Motor neuron (in vitro differentiated cells): ENCODE results near the gene DEPDC5. TPM values are rescaled to one million over a fixed set of nuclear protein-coding genes. Genes with fewer than 3 reads are reported as not detected.
"Not testable (repeated sequence)": the region's sequence is repeated elsewhere in the genome, so short reads cannot be mapped to it uniquely, and the experiment has no call there.

Source experiments
- ATAC-seq, 8 experiments: fragments of 200-7000 bp; cut with Tn5 transposase; replicated peaks in 6 of 8; 2 replicates each; pipeline ENCODE4 v1.8.0; 2021; ENCODE audit warnings: mild to moderate bottlenecking in 8 of 8, moderate library complexity in 8 of 8
- H3K27ac ChIP-seq, 2 donors: fragments of 250-450 bp; sonication (Bioruptor Pico); 2 replicates each; pipeline ENCODE4 v1.9.0; 2021; ENCODE audit warnings: antibody characterized with exemption in 2 of 2, mild to moderate bottlenecking in 2 of 2, moderate library complexity in 1 of 2
- H3K4me1 ChIP-seq, 2 donors: fragments of 250-450 bp; sonication (Bioruptor Pico); replicated peaks in 1 of 2; 2 replicates each; pipeline ENCODE4 v1.6.1; 2021; ENCODE audit warnings: antibody characterized with exemption in 2 of 2, mild to moderate bottlenecking in 2 of 2, moderate library complexity in 1 of 2
- H3K4me3 ChIP-seq, 5 donors: fragments of 250-450 bp; sonication (Bioruptor Pico); 2 replicates each; pipeline ENCODE4 v1.9.0; 2021; ENCODE audit warnings: antibody characterized with exemption in 5 of 5, mild to moderate bottlenecking in 5 of 5, moderate library complexity in 4 of 5
- WGBS, 10 experiments: fragments of 450-650 bp; shearing (Covaris generic); methylation state at CpG; one replicate each; pipeline ENCODE4 v1.0.0; 2022; 5-methylcytosine and 5-hydroxymethylcytosine counted together
- in situ Hi-C, 9 experiments: fragments of 400-800 bp; cut with MboI; loops; one replicate each; pipeline ENCODE4 v1.15.0; 2021; ENCODE audit warnings: low sequenced_read_pairs in 9 of 9, low pct_unique_long_range_greater_than_20kb in 2 of 9; ENCODE audit not compliant: unreplicated experiment in 9 of 9
- total RNA-seq, 8 experiments: library from RNA; unstranded; fragments of 300-600 nt; gene quantifications; 2 replicates each; pipeline versions ENCODE4 v1.2.3 to v1.2.4, GENCODE V29; 2022

The DEPDC5 gene
- total RNA-seq, 8 experiments from 2014 or later = 10.4 to 35.6 (median 14.6) TPM

DNA sequence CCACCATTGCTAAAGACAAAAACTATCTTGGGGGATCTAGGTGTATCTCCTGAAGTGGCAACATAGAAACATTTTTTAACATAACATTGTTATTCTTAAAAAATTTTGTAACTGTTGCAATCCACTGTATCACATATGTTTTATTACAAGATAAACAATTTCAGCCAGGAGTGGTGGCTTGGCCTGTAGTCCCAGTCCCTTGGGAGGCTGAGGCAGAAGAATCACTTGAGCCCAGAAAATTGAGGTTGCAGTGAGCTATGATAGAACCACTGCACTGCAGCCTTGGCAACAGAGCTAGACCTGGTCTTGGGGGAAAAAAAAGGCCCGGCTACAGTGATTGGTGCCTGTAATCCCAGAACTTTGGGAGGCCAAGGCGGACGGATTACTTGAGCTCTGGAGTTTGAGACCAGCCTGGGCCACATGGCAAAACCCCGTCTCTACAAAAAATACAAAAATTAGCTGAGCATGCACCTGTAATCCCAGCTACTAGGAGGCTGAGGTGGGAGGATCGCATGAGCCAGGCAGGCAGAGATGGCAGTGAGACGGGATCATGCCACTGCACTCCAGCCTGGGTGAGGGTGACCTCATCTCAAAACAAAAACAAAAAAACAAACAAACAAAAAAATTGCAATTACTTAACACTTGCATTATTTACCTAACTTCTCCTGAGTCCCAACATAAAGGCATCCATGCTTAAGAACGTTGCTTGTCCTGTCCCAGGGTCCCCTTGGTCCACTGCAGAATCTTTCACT is 1.5 kb upstream of the DEPDC5 start:
- peaks cover 22 to 40% of the 10 kb centered on the region in 2 donors for H3K4me1 ChIP-seq
- peak overlapping the region; percentile 88 for H3K27ac ChIP-seq
- peak overlapping the region in 3 of 5 donors; percentile 68 to 89 (median 85) for H3K4me3 ChIP-seq
- 0 to 82% (median 73%) methylated on average over 1 to 6 of the region's 7 CpGs; no CpG with 5 or more reads in 1 of the 10 experiments for WGBS, 10 experiments
- ATAC-seq = no peak
- in situ Hi-C loops = no loop called here

DNA sequence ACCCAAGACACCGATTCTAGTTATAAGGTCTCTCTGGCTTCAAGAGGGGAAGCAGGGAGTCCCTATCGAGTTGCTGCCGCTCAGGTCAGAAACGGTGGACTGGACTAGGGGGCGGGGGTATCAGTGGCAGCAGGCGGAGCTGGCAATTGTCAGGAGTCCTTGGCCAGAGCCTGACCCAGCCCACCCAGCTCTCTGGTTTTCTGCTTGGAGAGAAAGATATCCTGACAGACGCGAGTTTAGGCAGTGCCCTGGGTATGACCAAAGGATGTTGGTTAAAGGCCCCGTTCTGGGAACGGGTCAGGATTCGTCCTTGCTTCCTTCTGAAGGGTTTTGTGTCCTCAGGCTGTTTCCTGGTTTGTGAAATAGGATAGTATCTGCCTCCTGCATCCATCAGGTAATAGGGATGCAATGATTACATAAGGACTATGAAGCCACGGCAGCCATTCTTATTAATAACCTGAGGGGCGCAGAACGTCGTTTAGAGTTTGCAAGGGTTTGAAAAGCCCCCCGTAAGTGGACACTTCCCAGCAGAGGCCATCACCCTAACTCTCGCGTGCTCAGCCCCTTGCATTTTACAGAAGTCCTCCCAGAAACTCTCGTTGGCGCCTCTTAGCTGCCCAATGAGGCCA is 700 bp upstream of the DEPDC5 start:
- Histone ChIP-seq H3K4me3 (peak overlapping the region; percentile 51 to 89 (median 68)), H3K27ac (peak overlapping the region; percentile 88), H3K4me1 (peaks cover 22 to 34% of the 10 kb centered on the region in 2 donors)
- in situ Hi-C loops = no loop called here
- 0 to 5% (median 0%) methylated on average over 1 to 12 of the region's 20 CpGs; no CpG with 5 or more reads in 2 of the 10 experiments for WGBS, 10 experiments
- peak in 7 of 8 experiments; percentile 14 to 42 (median 23) for ATAC-seq

DNA sequence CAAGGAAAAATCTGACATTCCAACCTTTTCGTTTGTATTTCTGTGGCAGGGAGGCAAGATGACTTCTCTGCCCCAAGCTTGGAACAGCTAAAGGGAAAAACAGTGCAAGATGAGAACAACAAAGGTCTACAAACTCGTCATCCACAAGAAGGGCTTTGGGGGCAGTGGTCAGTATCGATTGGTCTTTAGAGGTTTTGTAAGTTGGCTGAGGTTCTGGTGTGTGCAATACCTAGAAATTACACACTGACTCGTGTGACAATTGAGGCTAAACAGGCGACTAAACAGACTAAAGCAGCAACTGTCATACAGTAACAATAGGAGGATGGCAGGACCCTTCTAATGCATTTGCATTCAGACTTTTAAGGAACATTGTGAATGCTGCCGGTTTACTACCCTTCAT is 994 bp downstream of the DEPDC5 start:
- H3K27ac ChIP-seq = no peak overlapping the region
- H3K4me3 ChIP-seq = peak overlapping the region in 3 of 5 donors; percentile 51 to 89 (median 85)
- WGBS, 10 experiments = 0 to 70% (median 26%) methylated on average over 2 to 5 of the region's 6 CpGs
- in situ Hi-C loops = no loop called here
- ATAC-seq = no peak
- H3K4me1 ChIP-seq = peaks cover 22 to 27% of the 10 kb centered on the region in 2 donors

DNA sequence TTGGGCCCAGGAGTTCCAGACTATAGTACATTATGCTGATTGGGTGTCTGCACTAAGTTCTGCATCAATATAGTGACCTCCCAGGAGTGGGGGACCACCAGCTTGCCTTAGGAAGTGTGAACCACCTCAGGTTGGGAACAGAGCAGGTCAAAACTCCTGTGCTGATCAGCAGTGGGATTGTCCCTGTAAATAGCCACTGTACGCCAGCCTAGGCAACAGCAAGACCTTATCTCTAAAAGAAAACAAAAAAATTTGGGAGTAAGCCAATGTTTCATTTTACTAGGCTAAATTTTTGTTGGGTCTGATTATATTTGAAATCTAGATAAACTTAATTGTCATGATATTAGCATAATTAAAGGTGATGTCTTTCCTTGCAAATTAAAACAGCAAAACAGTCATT is 3.4 kb downstream of the DEPDC5 start:
- Histone ChIP-seq H3K4me3 (no peak overlapping the region), H3K4me1 (peaks cover 13 to 20% of the 10 kb centered on the region in 2 donors), H3K27ac (no peak overlapping the region)
- ATAC-seq = no peak
- in situ Hi-C loops = no loop called here
- WGBS, 10 experiments = 100% methylated on average over 1 of the region's 1 CpG; no CpG with 5 or more reads in 5 of the 10 experiments

DNA sequence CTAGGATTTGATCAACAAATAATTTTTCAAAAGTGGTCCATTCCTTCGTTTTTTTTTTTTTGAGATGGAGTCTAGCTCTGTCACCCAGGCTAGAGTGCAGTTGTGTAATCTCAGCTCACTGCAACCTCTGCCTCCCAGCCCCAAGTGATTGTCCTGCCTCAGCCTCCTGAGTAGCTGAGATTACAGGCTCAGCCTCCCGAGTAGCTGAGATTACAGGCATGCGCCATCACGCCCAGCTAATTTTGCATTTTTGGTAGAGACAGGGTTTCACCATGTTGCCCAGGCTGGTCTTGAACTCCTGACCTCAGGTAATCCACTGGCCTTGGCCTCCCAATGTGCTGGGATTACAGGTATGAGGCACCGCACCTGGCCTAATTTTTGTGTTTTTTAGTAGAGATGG is 5.0 kb downstream of the DEPDC5 start:
- ATAC-seq, H3K27ac ChIP-seq, in situ Hi-C loops, H3K4me3 ChIP-seq, H3K4me1 ChIP-seq: not testable (repeated sequence)
- WGBS, 10 experiments = 80 to 100% (median 100%) methylated on average over 2 to 4 of the region's 5 CpGs; no CpG with 5 or more reads in 5 of the 10 experiments

DNA sequence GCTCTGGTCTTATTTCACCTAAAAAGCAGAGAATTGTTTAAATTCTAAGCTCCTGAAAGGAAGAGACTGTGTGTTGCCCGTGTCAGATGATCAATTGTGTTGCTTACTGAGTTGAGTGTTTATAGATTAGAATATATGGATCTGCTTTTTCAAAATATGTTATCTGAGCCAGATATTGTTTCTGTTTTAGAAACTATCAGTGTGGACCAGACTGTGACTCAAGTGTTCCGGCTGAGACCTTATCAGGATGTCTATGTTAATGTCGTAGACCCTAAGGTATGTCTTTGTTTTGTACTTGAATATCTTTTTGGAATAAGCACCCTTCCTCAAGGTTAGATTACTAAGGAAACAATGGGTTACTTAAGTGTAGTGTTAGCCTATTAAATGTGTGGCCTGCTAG is 11.0 kb downstream of the DEPDC5 start:
- in situ Hi-C loops = no loop called here
- H3K4me1 ChIP-seq = no peaks in the 10 kb centered on the region
- ATAC-seq = no peak
- no peak overlapping the region for H3K27ac ChIP-seq
- no peak overlapping the region for H3K4me3 ChIP-seq
- WGBS, 10 experiments = 72 to 100% (median 94%) methylated on average over 1 to 3 of the region's 3 CpGs; no CpG with 5 or more reads in 1 of the 10 experiments

DNA sequence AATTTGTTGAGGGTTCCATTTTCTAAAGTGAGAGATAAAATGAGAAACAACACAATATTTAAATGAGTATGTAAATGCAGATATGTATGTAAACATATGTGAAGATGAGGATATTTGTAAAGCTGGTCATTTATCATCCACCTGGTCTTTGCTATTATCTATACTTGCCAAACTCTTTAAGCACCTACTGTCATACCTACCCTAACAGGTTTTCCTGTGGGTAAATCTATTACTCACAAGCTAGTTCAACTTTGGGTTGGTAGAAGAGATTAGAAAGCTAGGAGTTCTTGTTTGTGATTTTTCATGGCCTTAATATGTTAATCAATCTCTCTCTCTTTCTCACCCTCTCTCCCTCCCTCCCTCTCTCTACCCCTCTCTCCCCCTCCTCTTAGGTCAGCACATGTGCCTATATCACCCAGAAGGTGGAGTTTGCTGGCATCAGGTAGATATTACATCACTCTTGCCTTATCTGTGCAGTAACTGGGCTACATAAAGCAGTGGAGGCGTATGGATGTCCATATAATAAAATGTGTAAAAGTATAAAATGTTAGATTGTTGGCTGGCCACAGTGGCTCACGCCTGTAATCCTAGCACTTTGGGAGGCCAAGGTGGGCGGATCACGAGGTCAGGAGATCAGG is 14.7 kb downstream of the DEPDC5 start:
- in situ Hi-C loops = no loop called here
- Histone ChIP-seq H3K27ac (no peak overlapping the region), H3K4me1 (no peaks in the 10 kb centered on the region), H3K4me3 (no peak overlapping the region)
- WGBS, 10 experiments = 100% methylated on average over 1 to 3 of the region's 4 CpGs; no CpG with 5 or more reads in 6 of the 10 experiments
- ATAC-seq = no peak

DNA sequence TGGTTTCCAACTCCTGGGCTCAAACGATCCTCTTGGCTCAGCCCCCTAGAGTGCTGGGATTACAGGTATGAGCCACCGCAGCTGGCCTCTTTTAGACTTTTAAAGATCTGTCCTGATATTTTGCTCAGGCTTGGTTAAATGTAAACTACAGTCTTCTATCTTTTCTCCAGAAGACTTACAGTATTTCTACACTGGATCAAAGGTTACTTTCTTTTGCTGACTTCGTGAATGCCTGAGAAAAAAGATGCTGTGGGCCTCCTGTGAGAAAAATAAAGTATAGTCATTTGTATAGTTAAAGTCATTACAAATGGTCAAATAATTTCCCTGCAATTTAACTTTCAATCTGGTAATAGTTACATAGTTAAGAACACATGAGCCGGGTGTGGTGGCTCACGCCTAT is 19.6 kb downstream of the DEPDC5 start:
- in situ Hi-C loops = no loop called here

DNA sequence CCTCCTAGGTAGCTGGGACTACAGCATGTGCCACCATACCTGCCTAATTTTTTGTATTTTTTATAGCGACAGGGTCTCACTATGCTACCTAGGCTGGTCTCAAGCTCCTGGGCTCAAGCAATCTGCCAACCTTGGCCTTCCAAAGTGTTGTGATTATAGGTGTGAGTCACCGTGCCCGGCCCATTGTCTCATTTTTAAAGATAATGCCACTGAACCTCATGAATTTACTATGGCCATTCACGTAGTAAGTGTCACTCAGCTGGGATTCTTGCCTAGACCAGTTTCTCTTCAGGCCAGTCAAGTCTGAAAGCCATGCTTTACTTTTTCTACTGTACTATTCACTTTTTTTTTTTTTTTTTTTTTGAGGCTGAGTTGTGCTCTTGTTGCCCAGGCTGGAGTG is 22.4 kb downstream of the DEPDC5 start:
- no peak overlapping the region for H3K27ac ChIP-seq
- in situ Hi-C loops = no loop called here
- H3K4me1 ChIP-seq = no peaks in the 10 kb centered on the region
- ATAC-seq = no peak
- WGBS, 10 experiments = 88 to 100% (median 98%) methylated on average over 1 to 4 of the region's 4 CpGs
- no peak overlapping the region for H3K4me3 ChIP-seq

More for the DNA sequence above, 19.6 kb downstream of the DEPDC5 start:
- no peaks in the 10 kb centered on the region for H3K4me1 ChIP-seq
- no peak for ATAC-seq
- H3K4me3 ChIP-seq = no peak overlapping the region
- WGBS, 10 experiments = 33 to 100% (median 97%) methylated on average over 1 to 5 of the region's 5 CpGs; no CpG with 5 or more reads in 1 of the 10 experiments
- no peak overlapping the region for H3K27ac ChIP-seq

DNA sequence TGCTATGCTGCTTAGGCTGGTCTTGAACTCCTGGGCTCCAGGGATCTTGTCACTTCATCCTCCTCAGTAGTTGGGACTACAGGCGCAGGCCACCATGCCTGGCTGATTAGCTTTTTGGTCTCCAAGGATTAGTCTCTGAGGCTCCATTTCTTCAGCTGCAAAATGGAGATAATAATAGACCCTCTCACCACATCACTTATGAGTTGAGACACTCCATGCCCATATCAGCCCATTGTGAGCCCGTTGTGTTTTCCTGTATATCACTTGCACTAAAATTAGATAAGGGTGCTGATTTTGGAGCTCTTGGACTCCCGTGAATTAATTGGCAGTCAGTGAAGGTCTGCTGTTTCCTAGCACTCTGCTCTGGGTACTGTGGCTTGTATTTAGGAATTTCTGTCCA is 36.0 kb downstream of the DEPDC5 start:
- 80 to 100% (median 92%) methylated on average over 2 to 3 of the region's 3 CpGs; no CpG with 5 or more reads in 3 of the 10 experiments for WGBS, 10 experiments
- no peak for ATAC-seq
- in situ Hi-C loops = no loop called here
- Histone ChIP-seq H3K4me3 (no peak overlapping the region), H3K27ac (no peak overlapping the region), H3K4me1 (no peaks in the 10 kb centered on the region)

DNA sequence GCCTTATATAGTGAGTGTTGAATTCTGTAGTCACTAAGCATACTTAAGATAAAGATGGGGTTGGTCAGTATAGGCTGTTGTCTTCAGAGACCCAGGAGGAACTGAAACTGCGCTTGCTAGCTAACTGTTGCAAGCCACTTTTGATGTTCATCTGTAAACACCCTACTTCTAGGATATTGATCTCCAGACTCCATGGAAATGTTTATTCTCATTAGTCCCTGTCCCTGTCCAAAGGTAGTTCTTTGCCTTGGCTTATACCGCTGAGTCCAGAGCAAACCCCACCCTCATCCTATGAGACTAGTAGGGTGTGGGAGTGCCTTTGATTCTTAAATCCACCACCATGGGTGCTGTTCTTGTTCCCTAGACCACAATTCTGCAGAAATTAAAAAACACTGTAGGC is 36.4 kb downstream of the DEPDC5 start:
- 67 to 100% (median 96%) methylated on average over 1 to 2 of the region's 2 CpGs; no CpG with 5 or more reads in 2 of the 10 experiments for WGBS, 10 experiments
- H3K4me3 ChIP-seq = no peak overlapping the region
- in situ Hi-C loops = no loop called here
- no peak for ATAC-seq
- no peak overlapping the region for H3K27ac ChIP-seq
- H3K4me1 ChIP-seq = no peaks in the 10 kb centered on the region

DNA sequence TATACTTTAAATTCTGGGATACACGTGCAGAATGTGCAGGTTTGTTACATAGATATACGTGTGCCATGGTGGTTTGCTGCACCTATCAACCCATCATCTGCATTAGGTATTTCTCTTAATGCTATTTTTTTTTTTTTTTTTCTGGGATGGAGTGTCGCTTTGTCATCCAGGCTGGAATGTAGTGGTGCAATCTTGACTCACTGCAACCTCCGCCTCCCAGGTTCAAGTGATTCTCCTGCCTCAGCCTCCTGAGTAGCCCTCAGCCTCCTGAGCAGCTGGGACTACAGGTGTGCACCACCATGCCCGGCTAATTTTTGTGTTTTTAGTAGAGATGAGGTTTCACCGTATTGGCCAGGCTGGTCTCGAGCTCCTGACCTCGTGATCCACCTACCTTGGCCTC is 45.5 kb downstream of the DEPDC5 start:
- H3K4me1 ChIP-seq, in situ Hi-C loops, H3K4me3 ChIP-seq, ATAC-seq, H3K27ac ChIP-seq: not testable (repeated sequence)
- 50 to 100% (median 100%) methylated on average over 1 to 4 of the region's 8 CpGs; no CpG with 5 or more reads in 7 of the 10 experiments for WGBS, 10 experiments

DNA sequence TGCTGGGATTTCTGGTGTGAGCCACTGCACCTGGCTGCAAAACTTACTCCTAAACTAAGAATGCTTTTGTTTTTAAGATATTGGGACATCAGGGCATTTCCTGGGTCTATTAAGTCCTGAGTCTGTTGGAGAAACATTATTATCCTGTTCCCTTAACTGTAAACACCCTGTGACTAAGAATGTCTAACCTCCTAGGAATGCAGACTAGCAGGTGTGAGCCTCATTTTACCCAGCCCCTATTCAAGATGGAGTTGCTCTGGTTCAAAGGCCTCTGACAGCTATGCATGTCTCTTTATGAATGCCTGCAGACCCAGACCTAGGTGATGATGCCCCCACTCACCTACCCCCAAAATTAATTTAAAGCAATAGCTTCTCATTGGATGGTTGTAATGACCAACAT is 46.2 kb downstream of the DEPDC5 start:
- no peak overlapping the region for H3K27ac ChIP-seq
- ATAC-seq = no peak
- H3K4me1 ChIP-seq = no peaks in the 10 kb centered on the region
- in situ Hi-C loops = no loop called here
- H3K4me3 ChIP-seq = no peak overlapping the region
